A673 (cell line): ENCODE results near the gene STX8. TPM values are rescaled to one million over a fixed set of nuclear protein-coding genes. Genes with fewer than 3 reads are reported as not detected.

Experiments
- BruUV-seq: library from RNA; stranded (reverse); fragments of 400-500 nt; replicated peaks from 2 replicates; lab custom pipeline; 2021; lab: Mats Ljungman, UMichigan
- CTCF ChIA-PET: fragments of 300-600 bp; sonication (Branson Sonifier 250); formaldehyde crosslinking; loops from one replicate; lab custom pipeline; 2022; ENCODE audit warnings: antibody characterized with exemption; lab: Charles Lee
- POLR2A ChIA-PET: fragments of 300-600 bp; sonication (Branson Sonifier 250); formaldehyde crosslinking; loops from one replicate; lab custom pipeline; 2022; ENCODE audit warnings: antibody characterized with exemption; ENCODE audit not compliant: low non-redundant PET; lab: Charles Lee
- DNase-seq: peaks from one replicate; pipeline ENCODE4 v3.0.0-alpha.2; 2015; ENCODE audit warnings: low spot score
- H3K27ac ChIP-seq: fragments of 200-600 bp; sonication (generic); 2 replicates; pipeline ENCODE4 v1.5.1; 2016; ENCODE audit warnings: mixed run types, low read depth, mild to moderate bottlenecking, mixed read lengths, antibody characterized with exemption, low read length; ENCODE audit not compliant: poor library complexity, severe bottlenecking
- H3K27me3 ChIP-seq: fragments of 200-600 bp; sonication (generic); replicated peaks from 2 replicates; pipeline ENCODE4 v1.6.1; 2017; ENCODE audit warnings: mixed run types, low read depth, mild to moderate bottlenecking, mixed read lengths, antibody characterized with exemption, low read length; ENCODE audit not compliant: insufficient read depth, poor library complexity
- H3K36me3 ChIP-seq: fragments of 200-600 bp; sonication (generic); 2 replicates; pipeline ENCODE4 v1.6.1; 2016; ENCODE audit warnings: mixed run types, mild to moderate bottlenecking, mixed read lengths, antibody characterized with exemption, low read length; ENCODE audit not compliant: insufficient read depth, poor library complexity, severe bottlenecking
- H3K4me1 ChIP-seq: fragments of 200-600 bp; sonication (generic); 2 replicates; pipeline ENCODE4 v1.6.1; 2017; ENCODE audit warnings: mixed run types, mild to moderate bottlenecking, mixed read lengths, antibody characterized with exemption, low read length; ENCODE audit not compliant: insufficient read depth, poor library complexity, severe bottlenecking
- H3K4me3 ChIP-seq: fragments of 200-600 bp; sonication (generic); 2 replicates; pipeline ENCODE4 v1.5.1; 2016; ENCODE audit warnings: low read depth, mixed run types, mild to moderate bottlenecking, mixed read lengths, low read length; ENCODE audit not compliant: poor library complexity, severe bottlenecking
- H3K9me3 ChIP-seq: fragments of 200-600 bp; sonication (generic); 2 replicates; pipeline ENCODE4 v1.6.1; 2016; ENCODE audit warnings: mixed run types, low read depth, mild to moderate bottlenecking, mixed read lengths, antibody characterized with exemption, low read length; ENCODE audit not compliant: poor library complexity, severe bottlenecking
- EZH2 ChIP-seq: fragments of 200-600 bp; sonication (generic); IDR thresholded peaks from 2 replicates; pipeline ENCODE4 v1.6.1; 2017; ENCODE audit warnings: borderline replicate concordance, low read depth, mild to moderate bottlenecking, mixed read lengths, antibody characterized with exemption, low read length; ENCODE audit not compliant: poor library complexity, severe bottlenecking
- intact Hi-C: fragments of 100-400 bp; cut with micrococcal nuclease; formaldehyde crosslinking; loops from one replicate; pipeline ENCODE4 v1.10.0; 2022; ENCODE audit not compliant: unreplicated experiment
- total RNA-seq: library from RNA; stranded (reverse); gene quantifications from 2 replicates; pipeline ENCODE4 v1.2.3, GENCODE V29; 2021
- TF ChIP-seq, protein P1 (sequence below): fragments of 300-800, 200-600 bp; sonication (generic); conservative IDR thresholded peaks from 2 replicates; pipeline ENCODE4 v1.5.1; 2017; ENCODE audit warnings: low read depth, mild to moderate bottlenecking, antibody characterized with exemption, low read length, moderate library complexity, mixed read lengths

Gene STX8
- total RNA-seq, 1 experiment from 2014 or later, result 51.4 TPM

DNA sequence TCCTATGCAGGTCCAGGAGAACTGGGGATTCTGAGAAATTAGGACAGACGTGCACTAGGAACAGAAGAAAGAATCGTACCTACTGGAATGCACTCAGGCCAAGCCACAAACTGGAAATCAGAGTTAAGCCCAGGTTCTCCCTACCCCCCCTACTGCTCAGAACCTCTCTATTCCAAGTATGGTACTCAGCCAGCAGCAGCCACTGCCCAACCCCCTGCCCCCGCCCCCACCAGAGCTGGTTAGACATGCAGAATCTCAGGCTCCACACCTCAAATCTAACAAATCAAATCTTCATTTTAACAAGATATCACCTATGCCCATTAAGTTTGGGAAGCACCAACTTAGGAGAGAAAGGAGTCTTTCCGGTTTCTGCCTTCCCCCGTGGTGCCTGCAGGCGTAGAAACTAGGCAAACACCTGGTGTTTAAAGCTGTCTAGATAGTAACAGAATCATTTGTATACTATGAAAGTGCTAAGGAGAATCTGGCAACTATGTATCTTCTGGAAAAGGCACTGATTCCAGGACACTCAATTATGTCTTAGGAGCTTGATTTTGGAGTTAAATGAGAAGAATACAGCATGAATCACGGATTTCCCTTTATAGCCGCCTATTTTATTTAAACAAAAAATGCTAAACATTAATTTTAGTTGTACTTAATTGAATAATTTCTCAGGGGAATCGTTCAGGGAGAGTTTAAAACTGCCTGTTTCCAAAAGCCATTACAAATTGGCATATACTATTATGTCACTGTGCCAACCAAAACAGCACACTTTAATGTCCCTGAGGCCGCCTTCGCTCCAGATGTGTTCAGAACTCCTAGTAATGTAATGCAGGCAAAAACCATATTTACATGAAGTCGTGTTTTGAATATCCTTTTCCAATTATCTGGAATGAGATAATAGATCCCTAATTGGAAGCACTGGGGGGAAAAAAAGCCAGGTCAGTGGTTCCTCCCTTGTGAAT, 166.5 kb downstream of the STX8 start:
- Histone ChIP-seq H3K4me3 (no peak overlapping the region), H3K36me3 (no peaks in the 10 kb centered on the region), H3K27ac (no peak overlapping the region), H3K9me3 (no peaks in the 10 kb centered on the region), H3K27me3 (no peaks in the 10 kb centered on the region), H3K4me1 (peaks cover 6% of the 10 kb centered on the region)
- TF ChIP-seq EZH2, result no peak
- TF ChIP-seq, protein P1, sequence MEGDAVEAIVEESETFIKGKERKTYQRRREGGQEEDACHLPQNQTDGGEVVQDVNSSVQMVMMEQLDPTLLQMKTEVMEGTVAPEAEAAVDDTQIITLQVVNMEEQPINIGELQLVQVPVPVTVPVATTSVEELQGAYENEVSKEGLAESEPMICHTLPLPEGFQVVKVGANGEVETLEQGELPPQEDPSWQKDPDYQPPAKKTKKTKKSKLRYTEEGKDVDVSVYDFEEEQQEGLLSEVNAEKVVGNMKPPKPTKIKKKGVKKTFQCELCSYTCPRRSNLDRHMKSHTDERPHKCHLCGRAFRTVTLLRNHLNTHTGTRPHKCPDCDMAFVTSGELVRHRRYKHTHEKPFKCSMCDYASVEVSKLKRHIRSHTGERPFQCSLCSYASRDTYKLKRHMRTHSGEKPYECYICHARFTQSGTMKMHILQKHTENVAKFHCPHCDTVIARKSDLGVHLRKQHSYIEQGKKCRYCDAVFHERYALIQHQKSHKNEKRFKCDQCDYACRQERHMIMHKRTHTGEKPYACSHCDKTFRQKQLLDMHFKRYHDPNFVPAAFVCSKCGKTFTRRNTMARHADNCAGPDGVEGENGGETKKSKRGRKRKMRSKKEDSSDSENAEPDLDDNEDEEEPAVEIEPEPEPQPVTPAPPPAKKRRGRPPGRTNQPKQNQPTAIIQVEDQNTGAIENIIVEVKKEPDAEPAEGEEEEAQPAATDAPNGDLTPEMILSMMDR, result no peak
- peak; percentile 10 for DNase-seq
- intact Hi-C loops, result loop anchor here (10.0 kb wide), 1 partner anchor 414 kb away; no protein-coding TSS in a partner anchor
- ChIA-PET CTCF (no interaction called here), POLR2A (no interaction called here)
- no TSS peak for BruUV-seq

DNA sequence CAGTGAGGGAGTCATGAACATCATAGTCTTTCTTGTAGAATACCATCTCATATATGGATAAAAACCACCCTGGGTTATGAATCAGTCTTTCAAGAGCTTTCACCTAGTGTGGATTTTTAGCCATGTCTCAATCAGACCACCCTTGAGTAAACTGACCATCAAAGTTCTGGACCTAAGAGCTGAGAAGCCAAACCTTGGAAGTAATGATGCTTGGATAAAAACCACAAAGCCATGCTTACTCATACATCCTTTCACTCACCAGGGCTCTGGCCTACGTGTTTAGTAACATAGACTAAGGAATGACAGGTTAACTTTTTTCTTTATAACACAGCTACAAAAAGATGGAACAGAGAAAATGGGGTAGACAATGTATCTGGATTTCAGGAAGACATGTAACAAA, 167.2 kb downstream of the STX8 start:
- no peaks in the 10 kb centered on the region for H3K9me3 ChIP-seq
- TF ChIP-seq, protein P1, result no peak
- TF ChIP-seq EZH2, result no peak
- DNase-seq, result no peak
- CTCF ChIA-PET, result no interaction called here
- H3K4me1 ChIP-seq, result peaks cover 6% of the 10 kb centered on the region
- H3K36me3 ChIP-seq, result no peaks in the 10 kb centered on the region
- intact Hi-C loops, result loop anchor here (10.0 kb wide), 1 partner anchor 414 kb away; no protein-coding TSS in a partner anchor
- POLR2A ChIA-PET, result no interaction called here
- no peak overlapping the region for H3K4me3 ChIP-seq
- H3K27ac ChIP-seq, result no peak overlapping the region
- H3K27me3 ChIP-seq, result no peaks in the 10 kb centered on the region
- no TSS peak for BruUV-seq

DNA sequence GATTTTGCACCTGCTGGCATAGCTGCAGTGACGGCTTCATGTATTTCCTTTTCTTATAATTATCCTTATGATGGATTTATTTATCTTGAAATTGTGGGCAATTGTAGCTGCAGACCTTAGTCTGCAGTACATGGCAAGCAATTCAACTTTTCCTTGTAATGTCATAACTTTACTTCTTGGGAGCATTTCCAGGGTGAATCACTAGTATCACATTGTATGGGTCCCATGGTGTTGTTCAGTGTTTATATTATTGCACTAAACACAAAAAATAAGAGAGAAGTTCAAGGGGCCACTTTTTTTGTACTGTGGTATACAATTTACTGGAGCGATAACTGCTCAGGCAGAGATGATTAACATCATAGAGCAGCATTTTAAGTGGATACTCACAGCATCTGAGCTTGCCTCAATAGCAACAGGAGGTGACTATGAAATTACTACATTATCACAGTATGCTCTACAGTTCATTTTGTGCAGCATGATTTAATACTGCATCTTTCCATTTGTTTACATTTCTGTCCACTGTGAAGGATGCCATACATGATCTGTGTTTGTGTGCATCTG, 169.5 kb downstream of the STX8 start:
- Histone ChIP-seq H3K4me1 (peaks cover 6% of the 10 kb centered on the region), H3K27me3 (no peaks in the 10 kb centered on the region), H3K9me3 (no peaks in the 10 kb centered on the region), H3K4me3 (no peak overlapping the region), H3K36me3 (no peaks in the 10 kb centered on the region), H3K27ac (no peak overlapping the region)
- no peak for DNase-seq
- CTCF ChIA-PET, result interaction anchor here (1.7 kb wide), 1 partner anchor 114 kb away, joined by 3 read pairs; no protein-coding TSS in a partner anchor
- TF ChIP-seq, protein P1, result no peak
- no peak for TF ChIP-seq EZH2
- BruUV-seq, result no TSS peak
- intact Hi-C loops, result loop anchor here (10.0 kb wide), 1 partner anchor 411 kb away; no protein-coding TSS in a partner anchor
- POLR2A ChIA-PET, result no interaction called here
